ENCODE data around the gene SPRTN.

DNA sequence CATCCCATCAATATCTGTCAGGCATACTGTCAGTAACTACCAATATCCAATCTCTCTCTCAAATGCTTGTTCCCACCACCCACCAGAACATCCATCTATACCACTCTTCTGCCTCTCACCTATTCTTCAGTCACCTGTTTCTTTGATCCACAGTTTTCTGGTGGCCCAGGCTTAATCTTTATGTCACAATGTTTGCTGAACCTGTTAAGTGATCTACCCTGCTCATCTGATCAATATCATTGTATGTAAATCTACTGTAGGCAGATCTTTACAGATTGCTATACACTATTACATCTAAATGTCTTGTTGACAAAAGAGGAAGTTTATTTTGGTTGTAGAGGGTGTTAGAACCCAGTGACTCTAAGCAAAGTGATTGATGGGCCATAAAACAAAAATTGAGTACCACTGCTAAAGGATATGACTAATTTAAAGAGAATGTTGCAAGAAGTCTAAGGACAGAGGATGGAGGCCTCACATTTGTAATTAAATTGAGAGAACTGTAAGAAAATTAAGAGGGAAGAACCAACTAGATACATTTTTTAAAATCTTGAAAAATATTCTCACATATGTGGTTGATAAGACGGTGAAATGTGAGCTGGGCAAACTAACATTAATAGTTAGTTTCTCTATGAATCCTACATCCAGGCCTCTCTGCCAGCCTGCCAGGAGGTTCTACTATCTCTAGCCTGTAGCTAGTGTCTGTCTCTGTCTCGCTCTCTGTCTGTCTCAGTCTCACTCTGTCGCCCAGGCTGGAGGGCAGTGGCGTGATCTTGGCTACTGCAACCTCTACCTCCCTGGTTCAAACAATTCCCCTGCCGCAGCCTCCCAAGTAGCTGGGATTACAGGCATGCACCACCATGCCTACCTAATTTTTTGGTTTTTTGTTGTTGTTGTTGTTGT is 49.9 kb downstream of the SPRTN start:
- TF ChIP-seq POLR2A (IDR thresholded peaks at IDR 0.05) = no peak
- TF ChIP-seq, protein P1, sequence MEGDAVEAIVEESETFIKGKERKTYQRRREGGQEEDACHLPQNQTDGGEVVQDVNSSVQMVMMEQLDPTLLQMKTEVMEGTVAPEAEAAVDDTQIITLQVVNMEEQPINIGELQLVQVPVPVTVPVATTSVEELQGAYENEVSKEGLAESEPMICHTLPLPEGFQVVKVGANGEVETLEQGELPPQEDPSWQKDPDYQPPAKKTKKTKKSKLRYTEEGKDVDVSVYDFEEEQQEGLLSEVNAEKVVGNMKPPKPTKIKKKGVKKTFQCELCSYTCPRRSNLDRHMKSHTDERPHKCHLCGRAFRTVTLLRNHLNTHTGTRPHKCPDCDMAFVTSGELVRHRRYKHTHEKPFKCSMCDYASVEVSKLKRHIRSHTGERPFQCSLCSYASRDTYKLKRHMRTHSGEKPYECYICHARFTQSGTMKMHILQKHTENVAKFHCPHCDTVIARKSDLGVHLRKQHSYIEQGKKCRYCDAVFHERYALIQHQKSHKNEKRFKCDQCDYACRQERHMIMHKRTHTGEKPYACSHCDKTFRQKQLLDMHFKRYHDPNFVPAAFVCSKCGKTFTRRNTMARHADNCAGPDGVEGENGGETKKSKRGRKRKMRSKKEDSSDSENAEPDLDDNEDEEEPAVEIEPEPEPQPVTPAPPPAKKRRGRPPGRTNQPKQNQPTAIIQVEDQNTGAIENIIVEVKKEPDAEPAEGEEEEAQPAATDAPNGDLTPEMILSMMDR (IDR thresholded peaks at IDR 0.05) = no peak
